ENCODE data around the gene SLC25A23. TPM values are rescaled to one million over a fixed set of nuclear protein-coding genes. Genes with fewer than 3 reads are reported as not detected.

The SLC25A23 gene
- total and polyA plus RNA-seq, 7 experiments from 2014 or later, result 9.0 to 35.0 (median 22.0) TPM

DNA sequence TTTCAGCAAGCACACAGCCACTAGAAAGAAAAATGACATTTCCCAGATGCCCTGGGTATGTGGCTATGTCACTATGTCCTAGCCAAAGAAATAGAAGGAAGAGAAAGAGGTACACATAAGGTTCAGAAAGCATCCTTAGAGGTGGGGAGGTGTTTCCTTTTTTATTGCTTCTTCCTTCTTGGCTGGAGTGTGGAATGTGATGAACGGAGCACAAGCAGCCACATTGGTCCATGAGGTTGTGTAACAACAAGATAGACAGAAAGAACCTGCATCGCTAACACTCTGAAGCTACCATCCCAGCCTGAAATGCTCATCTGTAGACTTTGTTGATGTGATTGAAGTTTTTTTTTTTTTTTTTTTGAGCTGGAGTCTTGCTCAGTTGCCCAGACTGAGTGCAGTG is 6.7 kb downstream of the SLC25A23 start:
- Mint-ChIP-seq H3K4me1 (peaks cover 0 to under 1% (median 0%) of the 10 kb centered on the region in 7 donors), H3K9me3 (peaks cover 0 to 26% (median 12%) of the 10 kb centered on the region in 11 donors), H3K27me3 (no peaks in the 10 kb centered on the region), H3K36me3 (peaks cover 15 to 62% (median 49%) of the 10 kb centered on the region in 5 donors), H3K27ac (peak overlapping the region in 1 of 9 donors; percentile 7), H3K4me3 (no peak overlapping the region)
- DNase-seq (no peak), ATAC-seq (no peak)
- Histone ChIP-seq H3K9me3 (ENCODE audit: control insufficient read depth in 2 of 3, low read length in 3 of 3) (peaks cover 0 to 22% (median 0%) of the 10 kb centered on the region in 3 experiments), H3K36me3 (ENCODE audit: control insufficient read depth in 2 of 3, insufficient read depth in 3 of 3, low read length in 3 of 3) (peaks cover 0 to 46% (median 18%) of the 10 kb centered on the region in 3 experiments), H3K27ac (ENCODE audit: low read depth, low read length) (no peak overlapping the region), H3K4me3 (ENCODE audit: low read length) (no peak overlapping the region), H3K4me1 (ENCODE audit: control insufficient read depth in 2 of 2, insufficient read depth in 2 of 2, low read length in 2 of 2) (no peaks in the 10 kb centered on the region), H3K27me3 (ENCODE audit: control insufficient read depth in 2 of 2, insufficient read depth in 2 of 2, low read length in 2 of 2) (no peaks in the 10 kb centered on the region)
- POLR2A ChIA-PET, result interaction anchor here (0.6 kb wide), 1 partner anchor 17 kb away, joined by 5 read pairs; no protein-coding TSS in a partner anchor
- intact Hi-C loops (cut with micrococcal nuclease), result no loop called here
- CTCF ChIA-PET, result no interaction called here

GRCh38 chr19:6452223-6452614 is 7.4 kb downstream of the SLC25A23 start:
- H3K36me3 Mint-ChIP-seq, result peaks cover 15 to 57% (median 49%) of the 10 kb centered on the region in 5 donors
- H3K9me3 ChIP-seq (ENCODE audit: control insufficient read depth in 2 of 3, low read length in 3 of 3), result peaks cover 0 to 22% (median 0%) of the 10 kb centered on the region in 3 experiments
- peaks cover 0 to 26% (median 12%) of the 10 kb centered on the region in 11 donors for H3K9me3 Mint-ChIP-seq
- no peak overlapping the region for H3K27ac ChIP-seq (ENCODE audit: low read depth, low read length)
- ChIA-PET CTCF (no interaction called here), POLR2A (no interaction called here)
- no peak for ATAC-seq
- no peaks in the 10 kb centered on the region for H3K4me1 Mint-ChIP-seq
- no peaks in the 10 kb centered on the region for H3K27me3 ChIP-seq (ENCODE audit: control insufficient read depth in 2 of 2, insufficient read depth in 2 of 2, low read length in 2 of 2)
- H3K27ac Mint-ChIP-seq, result no peak overlapping the region
- no peak overlapping the region for H3K4me3 Mint-ChIP-seq
- no peaks in the 10 kb centered on the region for H3K4me1 ChIP-seq (ENCODE audit: control insufficient read depth in 2 of 2, insufficient read depth in 2 of 2, low read length in 2 of 2)
- no peak for DNase-seq
- H3K36me3 ChIP-seq (ENCODE audit: control insufficient read depth in 2 of 3, insufficient read depth in 3 of 3, low read length in 3 of 3), result peaks cover 0 to 43% (median 18%) of the 10 kb centered on the region in 3 experiments
- H3K27me3 Mint-ChIP-seq, result no peaks in the 10 kb centered on the region
- H3K4me3 ChIP-seq (ENCODE audit: low read length), result no peak overlapping the region
- intact Hi-C loops (cut with micrococcal nuclease), result no loop called here

DNA sequence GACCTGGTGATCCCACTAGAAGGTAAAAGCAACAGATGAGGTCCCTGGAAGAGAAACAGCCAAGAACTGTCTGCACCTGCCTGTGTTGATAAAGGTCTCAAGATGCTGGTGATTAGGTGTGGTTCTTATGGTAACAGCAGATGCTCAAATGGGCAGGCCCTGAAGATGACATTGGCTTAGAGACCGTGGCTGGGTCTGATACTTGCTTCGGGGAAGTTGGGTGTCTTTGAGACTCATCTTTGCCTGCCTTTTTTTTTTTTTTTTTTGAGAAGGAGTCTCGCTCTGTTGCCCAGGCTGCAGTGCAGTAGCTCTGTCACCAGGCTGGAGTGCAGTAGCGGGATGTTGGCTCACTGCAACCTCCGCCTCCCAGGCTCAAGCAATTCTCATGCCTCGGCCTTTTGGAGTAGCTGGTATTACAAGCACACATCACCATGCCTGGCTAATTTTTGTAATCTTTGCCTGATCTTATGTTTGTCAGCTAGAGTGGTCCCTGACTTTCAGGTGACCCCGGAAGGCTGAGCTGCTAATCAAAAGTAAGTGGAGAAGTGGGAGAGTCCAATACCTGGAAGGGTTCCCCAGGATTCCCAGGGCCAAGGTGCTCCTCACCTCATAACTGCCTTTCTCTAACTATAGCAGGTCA is 7.9 kb downstream of the SLC25A23 start:
- no peak for DNase-seq
- Mint-ChIP-seq H3K4me3 (no peak overlapping the region), H3K27me3 (no peaks in the 10 kb centered on the region), H3K27ac (no peak overlapping the region), H3K36me3 (peaks cover 18 to 62% (median 52%) of the 10 kb centered on the region in 5 donors), H3K4me1 (peaks cover 0 to 2% (median 0%) of the 10 kb centered on the region in 7 donors), H3K9me3 (peaks cover 0 to 26% (median 12%) of the 10 kb centered on the region in 11 donors)
- H3K4me1 ChIP-seq (ENCODE audit: control insufficient read depth in 2 of 2, insufficient read depth in 2 of 2, low read length in 2 of 2), result no peaks in the 10 kb centered on the region
- H3K27ac ChIP-seq (ENCODE audit: low read depth, low read length), result no peak overlapping the region
- intact Hi-C loops (cut with micrococcal nuclease), result no loop called here
- POLR2A ChIA-PET, result no interaction called here
- peaks cover 0 to 43% (median 18%) of the 10 kb centered on the region in 3 experiments for H3K36me3 ChIP-seq (ENCODE audit: control insufficient read depth in 2 of 3, insufficient read depth in 3 of 3, low read length in 3 of 3)
- no peak overlapping the region for H3K4me3 ChIP-seq (ENCODE audit: low read length)
- peaks cover 0 to 22% (median 0%) of the 10 kb centered on the region in 3 experiments for H3K9me3 ChIP-seq (ENCODE audit: control insufficient read depth in 2 of 3, low read length in 3 of 3)
- CTCF ChIA-PET, result no interaction called here
- no peak for ATAC-seq
- H3K27me3 ChIP-seq (ENCODE audit: control insufficient read depth in 2 of 2, insufficient read depth in 2 of 2, low read length in 2 of 2), result no peaks in the 10 kb centered on the region

DNA sequence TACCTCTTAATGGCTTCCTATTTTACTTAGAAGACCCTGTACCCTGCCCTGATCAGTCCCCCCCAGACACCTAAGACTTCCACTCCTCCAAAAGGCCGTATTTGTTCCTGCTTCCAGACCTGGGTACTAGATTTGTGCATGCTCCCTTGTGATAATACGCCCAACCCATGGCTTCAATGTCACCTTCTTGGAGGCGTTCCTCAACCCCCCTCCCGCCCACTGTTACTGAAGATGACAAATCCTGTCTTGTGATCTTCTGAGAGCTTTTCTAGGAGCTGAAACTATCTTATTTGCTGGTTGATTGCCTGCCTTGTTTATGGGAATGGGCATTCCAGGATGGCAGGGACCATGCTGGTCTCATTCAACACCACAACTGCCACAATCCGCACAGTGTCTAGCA is 9.4 kb downstream of the SLC25A23 start:
- Mint-ChIP-seq H3K27ac (peak overlapping the region in 1 of 9 donors; percentile 65), H3K36me3 (peaks cover 10 to 62% (median 44%) of the 10 kb centered on the region in 5 donors), H3K4me1 (peaks cover 0 to 6% (median 0%) of the 10 kb centered on the region in 7 donors), H3K9me3 (peaks cover 0 to 21% (median 6%) of the 10 kb centered on the region in 11 donors), H3K27me3 (no peaks in the 10 kb centered on the region), H3K4me3 (no peak overlapping the region)
- H3K27ac ChIP-seq (ENCODE audit: low read depth, low read length), result no peak overlapping the region
- DNase-seq, result no peak
- H3K27me3 ChIP-seq (ENCODE audit: control insufficient read depth in 2 of 2, insufficient read depth in 2 of 2, low read length in 2 of 2), result no peaks in the 10 kb centered on the region
- ChIA-PET POLR2A (no interaction called here), CTCF (no interaction called here)
- H3K36me3 ChIP-seq (ENCODE audit: control insufficient read depth in 2 of 3, insufficient read depth in 3 of 3, low read length in 3 of 3), result peaks cover 0 to 34% (median 17%) of the 10 kb centered on the region in 3 experiments
- no peak overlapping the region for H3K4me3 ChIP-seq (ENCODE audit: low read length)
- no peaks in the 10 kb centered on the region for H3K4me1 ChIP-seq (ENCODE audit: control insufficient read depth in 2 of 2, insufficient read depth in 2 of 2, low read length in 2 of 2)
- intact Hi-C loops (cut with micrococcal nuclease), result no loop called here
- ATAC-seq, result no peak
- H3K9me3 ChIP-seq (ENCODE audit: control insufficient read depth in 2 of 3, low read length in 3 of 3), result peaks cover 0 to 18% (median 0%) of the 10 kb centered on the region in 3 experiments

- ChIA-PET CTCF (no interaction called here), POLR2A (no interaction called here)
- peaks cover 0 to 6% (median 0%) of the 10 kb centered on the region in 11 donors for H3K9me3 Mint-ChIP-seq
- Histone ChIP-seq H3K4me3 (ENCODE audit: low read length) (no peak overlapping the region), H3K27me3 (ENCODE audit: control insufficient read depth in 2 of 2, insufficient read depth in 2 of 2, low read length in 2 of 2) (no peaks in the 10 kb centered on the region), H3K9me3 (ENCODE audit: control insufficient read depth in 2 of 3, low read length in 3 of 3) (no peaks in the 10 kb centered on the region), H3K4me1 (ENCODE audit: control insufficient read depth in 2 of 2, insufficient read depth in 2 of 2, low read length in 2 of 2) (no peaks in the 10 kb centered on the region), H3K27ac (ENCODE audit: low read depth, low read length) (no peak overlapping the region), H3K36me3 (ENCODE audit: control insufficient read depth in 2 of 3, insufficient read depth in 3 of 3, low read length in 3 of 3) (peaks cover 0 to 13% (median 0%) of the 10 kb centered on the region in 3 experiments)
- DNase-seq (no peak), ATAC-seq (no peak)
- peaks cover 0 to 6% (median 0%) of the 10 kb centered on the region in 7 donors for H3K4me1 Mint-ChIP-seq
- no peaks in the 10 kb centered on the region for H3K27me3 Mint-ChIP-seq
- no peak overlapping the region for H3K27ac Mint-ChIP-seq
- no peak overlapping the region for H3K4me3 Mint-ChIP-seq
- H3K36me3 Mint-ChIP-seq, result peaks cover 6 to 48% (median 28%) of the 10 kb centered on the region in 5 donors
- intact Hi-C loops (cut with micrococcal nuclease), result no loop called here
Measured at GRCh38 chr19:6448045-6448444, 11.5 kb downstream of the SLC25A23 start.

- Histone ChIP-seq H3K4me1 (ENCODE audit: control insufficient read depth in 2 of 2, insufficient read depth in 2 of 2, low read length in 2 of 2) (no peaks in the 10 kb centered on the region), H3K27me3 (ENCODE audit: control insufficient read depth in 2 of 2, insufficient read depth in 2 of 2, low read length in 2 of 2) (no peaks in the 10 kb centered on the region), H3K27ac (ENCODE audit: low read depth, low read length) (no peak overlapping the region), H3K4me3 (ENCODE audit: low read length) (no peak overlapping the region), H3K36me3 (ENCODE audit: control insufficient read depth in 2 of 3, insufficient read depth in 3 of 3, low read length in 3 of 3) (peaks cover 0 to 10% (median 0%) of the 10 kb centered on the region in 3 experiments), H3K9me3 (ENCODE audit: control insufficient read depth in 2 of 3, low read length in 3 of 3) (no peaks in the 10 kb centered on the region)
- CTCF ChIA-PET, result no interaction called here
- Mint-ChIP-seq H3K9me3 (peaks cover 0 to 6% (median 0%) of the 10 kb centered on the region in 11 donors), H3K4me3 (no peak overlapping the region), H3K36me3 (peaks cover 6 to 33% (median 15%) of the 10 kb centered on the region in 5 donors), H3K4me1 (peaks cover 0 to 6% (median 0%) of the 10 kb centered on the region in 7 donors), H3K27me3 (no peaks in the 10 kb centered on the region), H3K27ac (peak overlapping the region in 1 of 9 donors; percentile 72)
- ATAC-seq (no peak), DNase-seq (no peak)
- POLR2A ChIA-PET, result interaction anchor here (0.6 kb wide), 1 partner anchor 43 kb away, joined by 3 read pairs; no protein-coding TSS in a partner anchor
- intact Hi-C loops (cut with micrococcal nuclease), result no loop called here
Measured at GRCh38 chr19:6446452-6446851, 13.1 kb downstream of the SLC25A23 start.

All from naive thymus-derived CD4-positive, alpha-beta T cell (primary cell).